Gastroesophageal sphincter (tissue), 3 donors: ENCODE results near the gene GADD45B.

Source experiments
- CTCF ChIP-seq, 4 experiments: fragments of 200-600 bp in 2 of 4; fragments of 450-650 bp in 2 of 4; sonication (generic) in 1 of 4; IDR thresholded peaks; one replicate each; pipeline ENCODE4 v1.5.1; 2017 to 2019; ENCODE audit warnings: antibody characterized with exemption in 4 of 4, mild to moderate bottlenecking in 2 of 4, moderate library complexity in 2 of 4
- EP300 ChIP-seq: sonication (generic); formaldehyde crosslinking; IDR thresholded peaks from one replicate; pipeline ENCODE4 v1.6.1; 2017; ENCODE audit warnings: antibody characterized with exemption, mild to moderate bottlenecking
- POLR2A ChIP-seq, 2 donors: fragments of 450-650 bp; IDR thresholded peaks; one replicate each; pipeline ENCODE4 v1.6.1; 2017; ENCODE audit warnings: antibody characterized with exemption in 2 of 2, mild to moderate bottlenecking in 2 of 2, moderate library complexity in 1 of 2
- POLR2AphosphoS5 ChIP-seq: sonication (generic); formaldehyde crosslinking; IDR thresholded peaks from one replicate; pipeline ENCODE4 v1.6.1; 2017; ENCODE audit warnings: antibody characterized with exemption

- TF ChIP-seq EP300 (no peak), POLR2AphosphoS5 (no peak), POLR2A (IDR thresholded peaks at IDR 0.05) (no peak), CTCF (IDR thresholded peaks at IDR 0.05) (no peak)
These were observed 8.4 kb downstream of the GADD45B start for GRCh38 chr19:2484178-2484937.
